ENCODE measurements around the gene TRNAU1AP.
"Not testable (repeated sequence)": the region's sequence is repeated elsewhere in the genome, so short reads cannot be mapped to it uniquely, and the experiment has no call there.

TRNAU1AP gene

DNA sequence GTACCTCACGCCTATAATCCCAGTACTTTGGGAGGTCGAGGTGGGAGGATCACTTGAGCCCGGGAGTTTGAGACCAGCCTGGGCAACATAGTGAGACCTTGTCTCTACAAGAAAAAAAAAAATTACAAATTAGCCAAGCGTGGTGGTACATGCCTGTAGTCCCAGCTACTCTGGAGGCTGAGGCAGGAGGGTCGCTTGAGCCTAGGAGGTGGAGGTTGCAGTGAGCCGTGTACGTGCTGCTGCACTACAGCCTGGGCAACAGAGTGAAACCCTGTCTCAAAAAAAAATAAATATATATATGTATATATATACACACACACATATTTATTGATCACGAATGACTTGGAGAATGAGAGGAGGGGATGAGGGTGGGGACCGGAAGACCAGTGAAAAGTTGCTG lies 30.3 kb upstream of the TRNAU1AP start:
- DNase-seq, result not testable (repeated sequence)

DNA sequence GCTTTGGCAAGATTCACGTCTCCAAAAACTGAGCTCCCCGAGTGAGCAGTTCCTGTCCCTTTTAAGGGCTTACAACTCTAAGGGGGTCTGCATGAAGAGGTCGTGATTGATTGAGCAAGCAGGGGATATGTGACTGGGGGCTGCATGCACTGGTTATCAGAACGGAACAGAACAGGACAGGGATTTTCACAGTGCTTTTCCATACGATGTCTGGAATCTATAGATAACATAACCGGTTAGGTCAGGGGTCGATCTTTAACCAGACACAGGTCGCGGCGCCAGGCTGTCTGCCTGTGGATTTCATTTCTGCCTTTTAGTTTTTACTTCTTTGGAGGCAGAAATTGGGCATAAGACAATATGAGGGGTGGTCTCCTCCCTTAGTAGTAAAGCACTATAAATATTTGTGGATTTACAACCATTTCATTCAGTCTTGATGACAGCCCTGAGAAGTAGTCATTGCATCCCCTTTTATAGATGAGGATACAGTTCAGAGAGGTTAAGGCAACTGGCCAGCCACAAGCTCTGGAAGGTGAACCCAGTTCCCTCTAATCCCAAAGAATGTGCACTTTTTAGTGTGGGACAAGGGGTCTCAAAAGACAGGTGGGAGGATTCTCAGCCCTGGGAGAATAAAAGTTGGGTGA lies 27.8 kb upstream of the TRNAU1AP start:
- not testable (repeated sequence) for DNase-seq

DNA sequence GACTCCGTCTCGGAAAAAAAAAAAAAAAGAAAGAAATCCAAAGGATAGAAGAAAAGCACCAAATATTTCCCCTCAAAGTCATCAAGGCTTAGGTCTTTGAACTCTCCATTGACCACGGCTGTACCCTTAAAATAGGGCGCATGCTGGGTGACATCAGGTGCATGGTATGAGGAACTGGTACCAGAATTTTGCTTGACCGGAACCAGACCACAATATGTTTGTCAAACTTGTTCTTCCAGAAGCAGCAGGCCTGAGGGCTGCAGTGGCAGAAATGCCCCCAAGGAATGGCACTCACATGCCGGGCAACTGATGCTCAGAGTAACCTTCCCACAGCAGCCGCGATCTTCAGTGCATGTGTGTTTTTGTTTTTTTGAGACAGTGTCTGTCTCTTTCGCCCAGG lies 26.0 kb upstream of the TRNAU1AP start:
- no peak for DNase-seq

DNA sequence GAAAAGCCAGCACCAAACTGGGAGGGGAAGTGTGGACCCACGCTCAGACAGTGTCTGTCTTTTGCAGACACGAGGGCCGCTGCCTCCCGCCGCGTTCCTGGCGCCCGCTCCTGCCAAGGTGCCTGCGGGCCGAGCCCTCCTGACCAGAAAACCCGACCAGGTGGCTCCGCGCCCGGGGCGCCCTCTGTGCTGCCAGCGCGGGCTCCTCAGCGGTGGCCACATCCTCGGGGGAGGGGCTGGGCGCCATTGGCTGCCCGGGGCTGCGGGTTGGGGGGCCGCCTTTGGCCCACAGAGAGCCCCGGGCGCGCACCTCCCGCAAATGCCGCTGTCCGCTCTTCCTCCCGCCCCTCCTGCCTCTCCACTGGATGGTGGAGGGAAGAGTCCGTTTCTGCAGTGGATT lies 22.4 kb upstream of the TRNAU1AP start:
- no peak for DNase-seq

DNA sequence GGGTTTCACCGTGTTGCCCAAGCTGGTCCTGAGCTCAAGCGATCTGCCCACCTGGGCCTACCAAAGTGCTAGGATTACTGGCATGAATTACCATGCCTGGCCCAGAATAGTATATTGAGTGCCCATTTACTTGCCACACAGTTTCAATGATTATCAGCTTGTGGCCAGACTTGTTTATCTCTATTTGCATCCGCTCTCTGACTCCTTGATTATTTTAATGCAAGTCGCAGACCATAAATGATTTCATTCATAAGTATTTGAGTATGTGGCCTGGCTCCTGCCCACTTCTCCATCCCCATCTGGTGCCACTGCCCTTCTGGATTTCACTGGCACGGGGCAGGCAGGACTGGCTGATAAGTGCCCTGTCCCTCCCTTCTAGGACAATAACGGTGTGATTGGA lies 18.2 kb upstream of the TRNAU1AP start:
- no peak for DNase-seq

DNA sequence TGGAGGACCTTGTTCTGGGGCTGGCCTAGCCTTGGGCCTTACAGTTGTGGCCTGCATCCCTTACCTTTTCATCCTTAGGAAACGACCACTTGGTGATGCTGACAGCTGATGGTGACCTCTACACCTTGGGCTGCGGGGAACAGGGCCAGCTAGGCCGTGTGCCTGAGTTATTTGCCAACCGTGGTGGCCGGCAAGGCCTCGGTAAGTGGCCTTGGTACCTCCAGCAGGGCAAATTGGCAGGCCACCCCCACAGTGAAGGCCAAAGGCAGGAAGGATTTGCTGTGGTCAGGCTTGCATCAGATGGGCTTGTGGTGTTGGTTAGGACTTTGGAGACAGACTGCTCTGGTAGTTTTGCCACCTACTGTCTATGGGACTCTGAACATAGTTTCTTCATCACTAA lies 17.7 kb upstream of the TRNAU1AP start:
- DNase-seq, result no peak

DNA sequence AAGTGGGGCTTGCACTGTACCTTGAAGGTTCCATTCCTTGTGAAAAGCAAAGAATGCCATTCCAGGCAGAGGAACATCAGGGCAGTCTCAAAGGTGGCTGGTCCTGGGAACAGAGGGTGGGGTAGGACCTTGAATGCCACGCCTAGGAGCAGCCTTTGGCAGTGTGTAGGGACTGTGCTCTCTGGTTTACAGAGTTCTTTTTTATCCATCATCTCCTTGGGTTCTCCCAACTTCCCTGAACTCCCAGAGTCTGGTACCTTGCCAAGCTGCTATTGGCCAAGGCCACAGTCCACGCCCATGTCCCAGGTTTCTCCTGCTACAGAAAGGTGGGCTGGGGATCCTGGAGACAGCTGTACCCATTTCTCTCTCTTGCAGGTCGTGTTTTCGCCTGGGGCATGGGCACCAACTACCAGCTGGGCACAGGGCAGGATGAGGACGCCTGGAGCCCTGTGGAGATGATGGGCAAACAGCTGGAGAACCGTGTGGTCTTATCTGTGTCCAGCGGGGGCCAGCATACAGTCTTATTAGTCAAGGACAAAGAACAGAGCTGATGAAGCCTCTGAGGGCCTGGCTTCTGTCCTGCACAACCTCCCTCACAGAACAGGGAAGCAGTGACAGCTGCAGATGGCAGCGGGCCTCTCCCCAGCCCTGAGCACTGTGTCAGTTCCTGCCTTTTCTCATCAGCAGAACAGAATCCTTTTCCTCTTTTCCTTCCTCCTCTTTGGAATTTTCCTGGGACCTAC lies 15.3 kb upstream of the TRNAU1AP start:
- DNase-seq, result no peak

DNA sequence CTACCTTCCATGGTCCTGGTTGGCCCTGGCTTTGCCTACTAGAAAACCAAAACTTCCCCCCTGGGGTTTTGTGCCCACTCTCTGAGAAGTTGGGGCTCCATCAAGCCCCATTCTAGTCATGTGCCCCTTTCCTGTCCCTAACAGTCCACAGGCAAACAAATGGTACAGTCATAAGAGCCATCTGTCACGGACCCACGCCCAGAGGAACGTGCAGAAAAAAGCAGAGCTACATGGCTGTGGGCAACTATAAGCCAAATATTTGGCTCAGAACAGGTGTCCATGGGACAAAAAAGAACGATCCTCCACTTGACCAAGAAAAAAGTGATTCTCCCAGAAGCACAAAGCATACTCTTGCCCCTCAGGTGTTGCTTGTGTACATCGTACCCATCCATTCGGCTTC lies 14.6 kb upstream of the TRNAU1AP start:
- no peak for DNase-seq

DNA sequence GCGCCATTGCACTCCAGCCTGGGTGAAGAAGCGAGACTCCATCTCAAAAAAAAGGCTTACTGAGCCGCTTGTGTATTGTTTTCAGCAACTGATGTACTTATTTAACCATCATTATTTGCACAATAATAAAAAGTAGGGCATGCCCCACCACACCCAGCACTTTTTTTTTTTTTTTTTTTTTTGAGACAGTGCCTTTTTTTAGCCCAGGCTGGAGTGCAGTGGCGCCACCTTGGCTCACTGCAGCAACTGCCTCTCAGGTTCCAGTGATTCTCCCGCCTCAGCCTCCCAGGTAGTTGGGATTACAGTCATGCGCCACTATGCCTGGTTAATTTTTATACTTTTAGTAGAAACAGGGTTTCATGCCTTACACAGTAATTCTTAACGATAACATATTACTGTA lies 12.2 kb upstream of the TRNAU1AP start:
- DNase-seq, result no peak

DNA sequence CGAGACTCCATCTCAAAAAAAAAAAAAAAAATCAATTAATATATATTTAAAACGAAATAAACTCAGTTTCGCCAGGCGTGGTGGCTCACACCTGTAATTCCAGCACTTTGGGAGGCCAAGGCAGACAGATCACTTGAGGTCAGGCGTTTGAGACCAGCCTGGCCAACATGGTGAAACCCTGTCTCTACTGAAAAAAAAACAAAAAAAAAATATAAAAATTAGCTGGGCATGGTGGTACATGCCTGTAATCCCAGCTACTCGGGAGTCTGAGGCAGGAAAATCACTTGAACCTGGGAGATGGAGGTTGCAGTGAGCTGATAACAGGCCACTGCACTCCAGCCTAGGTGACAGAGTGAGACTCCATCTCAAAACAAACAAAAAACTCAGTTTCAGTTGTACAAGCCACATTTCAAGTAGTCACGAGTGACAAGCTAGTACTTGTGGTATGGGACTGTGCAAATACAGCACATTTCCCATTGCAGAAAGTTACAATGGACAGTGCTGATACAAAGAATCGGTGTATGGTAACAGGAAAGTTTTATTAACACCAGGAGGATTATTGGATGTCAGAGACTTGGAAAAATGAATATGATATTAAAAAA lies 11.4 kb upstream of the TRNAU1AP start:
- not testable (repeated sequence) for DNase-seq

DNA sequence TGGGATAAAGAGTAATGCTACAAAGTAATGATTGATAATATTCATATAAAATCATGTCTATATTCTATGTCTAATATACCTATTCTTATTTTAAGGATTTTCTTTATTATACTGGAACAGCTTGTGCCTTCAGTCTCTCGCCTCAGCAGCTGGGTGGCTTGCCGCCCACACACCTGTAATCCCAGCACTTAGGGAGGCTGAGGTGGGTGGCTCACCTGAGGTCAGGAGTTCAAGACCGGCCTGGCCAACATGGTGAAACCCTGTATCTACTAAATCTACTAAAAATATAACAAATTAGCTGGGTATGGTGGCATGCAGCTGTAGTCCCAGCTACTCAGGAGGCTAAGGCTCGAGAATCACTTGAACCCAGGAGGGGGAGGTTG lies 7.6 kb upstream of the TRNAU1AP start:
- DNase-seq, result no peak

DNA sequence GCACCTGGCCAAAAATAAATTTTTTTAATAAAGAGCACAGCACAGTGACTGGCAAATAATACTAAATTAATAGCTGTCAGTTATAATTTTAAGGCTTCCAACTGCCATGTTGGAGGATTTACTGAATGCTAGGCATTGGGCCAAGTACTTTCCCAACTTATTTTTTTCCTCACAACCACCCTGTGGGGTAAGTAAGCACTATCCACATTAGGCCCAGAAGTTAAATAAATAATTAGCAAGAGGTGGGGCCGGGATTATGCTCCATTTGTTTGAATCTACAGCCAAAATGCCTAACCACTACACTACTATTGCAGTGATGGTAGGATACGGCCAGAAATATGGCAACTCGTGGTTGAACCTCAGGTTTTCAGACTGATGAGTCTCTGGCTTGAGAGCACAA lies 4.6 kb upstream of the TRNAU1AP start:
- no peak for DNase-seq

DNA sequence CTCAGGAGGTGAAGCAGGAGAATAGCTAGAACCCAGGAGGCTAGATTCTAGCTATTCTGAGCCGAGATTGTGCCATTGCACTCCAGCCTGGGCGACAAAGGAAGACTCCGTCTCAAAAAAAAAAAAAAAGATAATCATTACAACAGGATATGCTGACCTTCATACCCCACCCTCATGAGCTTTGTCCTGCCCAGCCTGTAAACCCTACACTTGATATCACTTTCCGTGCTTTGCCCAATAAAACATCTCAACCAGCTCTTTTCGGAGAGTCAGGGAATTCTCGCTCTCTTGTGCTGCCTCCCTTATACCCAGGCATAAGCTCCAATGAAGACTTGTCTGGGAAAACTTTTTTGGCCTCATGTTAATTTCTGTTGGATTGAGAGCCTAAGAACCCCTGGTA lies 1.5 kb upstream of the TRNAU1AP start:
- no peak for DNase-seq

DNA sequence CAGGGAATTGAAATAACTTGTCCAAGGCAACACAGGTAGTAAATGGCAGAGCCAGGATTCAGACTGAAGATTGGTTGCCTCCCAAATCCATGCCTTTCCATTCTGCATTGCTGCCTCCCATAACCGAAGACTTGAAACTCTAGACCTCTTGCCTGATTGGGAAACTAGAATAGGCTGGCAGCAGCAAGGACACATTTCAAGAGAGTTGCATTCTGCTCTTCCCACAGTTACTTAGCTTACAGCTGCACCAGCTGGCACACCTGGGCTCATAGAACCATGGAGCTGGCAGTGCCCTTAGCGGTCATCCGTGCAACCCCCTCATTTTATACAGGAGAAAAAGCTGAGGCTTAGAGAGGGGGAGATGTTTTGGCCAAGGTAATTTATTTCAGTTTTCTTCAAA lies 8.0 kb downstream of the TRNAU1AP start:
- no peak for DNase-seq

DNA sequence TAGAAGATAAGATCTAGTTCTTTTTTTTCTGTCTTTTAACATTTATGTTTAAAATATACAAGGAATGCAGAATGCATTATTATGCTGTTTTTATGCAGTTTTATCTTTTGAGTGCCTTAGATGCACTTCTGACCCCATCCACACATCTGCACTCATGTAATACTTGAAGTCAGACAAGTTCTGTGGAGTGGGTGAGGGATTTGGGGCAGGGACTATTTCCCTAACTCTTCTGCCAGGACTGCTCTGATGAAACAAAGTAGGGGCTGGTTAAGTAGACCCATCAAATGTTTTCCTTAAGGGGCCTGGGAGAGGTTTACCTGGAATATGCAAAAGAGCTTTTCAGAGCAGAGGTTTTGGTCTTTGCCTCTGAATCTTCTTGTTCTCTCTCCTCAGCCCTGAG lies 11.4 kb downstream of the TRNAU1AP start:
- no peak for DNase-seq

DNA sequence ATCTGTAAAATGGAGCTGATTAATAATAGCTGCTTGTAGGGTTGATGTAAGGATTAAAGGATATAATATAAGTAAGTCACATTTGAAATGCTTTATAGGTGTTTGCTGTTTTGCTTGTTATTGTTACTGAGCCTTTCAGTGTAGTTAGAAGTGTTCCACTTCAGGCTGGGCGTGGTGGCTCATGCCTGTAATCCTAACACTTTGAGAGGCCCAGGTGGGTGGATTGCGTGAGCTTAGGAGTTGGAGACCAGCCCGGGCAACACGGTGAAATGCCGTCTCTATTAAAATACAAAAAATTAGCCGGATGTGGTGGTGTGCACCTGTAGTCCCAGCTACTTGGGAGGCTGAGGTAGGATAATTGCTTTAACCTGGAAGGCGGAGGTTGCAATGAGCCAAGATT lies 12.2 kb downstream of the TRNAU1AP start:
- DNase-seq, result no peak

DNA sequence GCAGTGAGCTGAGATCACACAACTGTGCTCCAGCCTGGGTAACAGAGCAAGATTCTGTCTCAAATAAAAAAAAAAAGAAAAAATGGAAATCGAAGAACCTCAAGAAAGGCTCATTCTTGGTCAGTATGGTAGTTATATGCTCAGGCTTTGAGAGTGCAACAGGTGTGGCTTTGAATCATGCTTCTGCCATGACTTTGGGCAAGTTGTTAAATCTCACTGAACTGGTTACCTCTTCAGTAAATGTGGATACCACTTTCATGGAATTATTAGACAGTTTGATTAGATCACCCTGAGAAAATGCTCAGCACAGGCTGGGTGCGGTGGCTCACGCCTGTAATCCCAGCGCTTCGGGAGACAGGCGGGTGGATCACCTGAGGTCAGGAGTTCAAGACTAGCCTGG lies 12.8 kb downstream of the TRNAU1AP start:
- DNase-seq, result no peak

DNA sequence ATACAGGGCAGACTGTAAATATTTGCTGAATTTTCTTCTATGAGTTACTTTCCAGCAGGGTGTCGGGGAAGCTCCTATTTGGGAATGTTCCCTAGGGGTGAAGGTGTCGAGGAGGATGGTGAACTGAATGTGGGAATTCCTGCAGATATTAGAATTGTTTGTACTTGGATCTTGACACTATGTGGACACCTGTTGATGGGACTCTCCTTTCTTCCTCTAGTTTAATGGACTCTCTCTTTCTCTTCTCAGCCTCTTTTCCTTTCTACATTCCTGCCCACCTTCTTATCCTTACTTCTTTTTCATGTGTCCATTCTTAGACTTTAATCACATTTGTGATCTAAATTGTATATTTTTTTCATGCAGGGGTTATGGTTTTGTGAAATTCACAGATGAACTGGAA lies 14.0 kb downstream of the TRNAU1AP start:
- DNase-seq, result no peak

DNA sequence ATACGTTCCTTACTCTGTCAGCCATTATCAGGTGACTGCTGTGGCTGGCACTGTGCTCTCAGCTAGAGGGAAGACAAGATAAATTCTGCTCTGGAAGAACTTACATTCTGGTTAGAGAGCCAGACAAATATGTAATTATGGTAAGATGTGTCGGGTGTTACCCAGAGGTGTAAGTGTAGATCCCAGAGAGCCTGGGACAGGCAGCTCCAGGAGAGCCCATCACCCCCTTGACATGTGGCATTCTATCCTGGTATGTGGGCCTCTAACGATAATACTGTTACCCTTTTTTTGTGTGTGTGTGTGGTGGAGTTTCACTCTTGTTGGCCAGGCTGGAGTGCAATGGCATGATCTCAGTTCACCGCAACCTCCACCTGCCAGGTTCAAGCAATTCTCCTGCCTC lies 19.0 kb downstream of the TRNAU1AP start:
- no peak for DNase-seq

DNA sequence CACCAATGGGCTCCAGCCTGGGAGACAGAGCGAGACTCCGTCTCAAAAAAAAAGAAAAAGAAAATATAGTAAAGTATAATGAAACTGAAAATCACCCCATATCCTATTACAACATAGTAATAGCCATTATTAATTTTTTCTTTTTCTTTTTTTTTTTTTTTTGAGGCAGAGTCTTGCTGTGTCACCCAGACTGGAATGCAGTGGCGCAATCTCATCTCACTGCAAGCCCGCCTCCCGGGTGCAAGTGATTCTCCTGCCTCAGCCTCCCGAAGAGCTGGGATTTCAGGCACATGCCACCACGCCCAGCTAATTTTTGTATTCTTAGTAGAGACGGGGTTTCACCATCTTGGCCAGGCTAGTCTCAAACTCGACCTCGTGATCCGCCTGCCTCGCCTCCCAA lies 20.0 kb downstream of the TRNAU1AP start:
- not testable (repeated sequence) for DNase-seq

DNA sequence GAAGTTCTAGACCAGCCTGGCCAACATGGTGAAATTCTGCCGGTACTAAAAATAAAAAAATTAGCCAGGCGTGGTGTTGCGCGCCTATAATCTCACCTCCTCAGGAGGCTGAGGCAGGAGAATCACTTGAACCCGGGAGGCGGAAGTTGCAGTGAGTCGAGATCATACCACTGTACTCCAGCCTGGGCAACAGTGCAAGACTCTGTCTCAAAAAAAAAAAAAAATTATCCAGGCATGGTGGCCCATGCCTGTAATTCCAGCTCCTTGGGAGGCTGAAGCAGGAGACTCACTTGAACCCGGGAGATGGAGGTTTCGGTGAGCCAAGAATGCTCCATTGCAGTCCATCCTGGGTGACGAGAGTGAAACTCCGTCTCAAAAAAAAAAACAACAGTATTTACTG lies 20.7 kb downstream of the TRNAU1AP start:
- no peak for DNase-seq

DNA sequence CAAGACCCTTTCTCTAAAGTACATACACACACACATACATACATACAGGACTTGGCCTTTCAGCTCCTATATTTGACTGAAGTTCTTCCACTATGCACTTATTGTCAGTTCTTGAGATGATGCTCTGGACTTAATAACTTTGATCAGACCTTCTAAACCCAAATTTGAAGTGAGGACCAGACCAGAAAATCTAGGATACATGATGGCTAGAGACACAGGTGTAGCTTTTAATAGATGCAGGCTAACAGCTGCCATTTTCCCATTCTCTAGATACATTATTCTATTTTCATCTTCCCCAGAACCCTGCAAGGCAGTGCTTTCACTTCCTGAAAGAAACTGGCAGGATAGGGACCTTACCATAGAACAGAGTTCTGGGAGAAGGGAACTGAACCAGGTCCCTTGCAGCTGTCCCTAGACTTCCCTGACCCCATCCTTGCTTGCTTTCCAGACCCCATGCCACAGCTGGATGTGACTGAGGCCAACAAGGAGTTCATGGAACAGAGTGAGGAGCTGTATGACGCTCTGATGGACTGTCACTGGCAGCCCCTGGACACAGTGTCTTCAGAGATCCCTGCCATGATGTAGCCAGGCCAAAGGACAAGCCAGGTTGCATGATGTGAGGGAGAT lies 24.3 kb downstream of the TRNAU1AP start:
- DNase-seq, result no peak

DNA sequence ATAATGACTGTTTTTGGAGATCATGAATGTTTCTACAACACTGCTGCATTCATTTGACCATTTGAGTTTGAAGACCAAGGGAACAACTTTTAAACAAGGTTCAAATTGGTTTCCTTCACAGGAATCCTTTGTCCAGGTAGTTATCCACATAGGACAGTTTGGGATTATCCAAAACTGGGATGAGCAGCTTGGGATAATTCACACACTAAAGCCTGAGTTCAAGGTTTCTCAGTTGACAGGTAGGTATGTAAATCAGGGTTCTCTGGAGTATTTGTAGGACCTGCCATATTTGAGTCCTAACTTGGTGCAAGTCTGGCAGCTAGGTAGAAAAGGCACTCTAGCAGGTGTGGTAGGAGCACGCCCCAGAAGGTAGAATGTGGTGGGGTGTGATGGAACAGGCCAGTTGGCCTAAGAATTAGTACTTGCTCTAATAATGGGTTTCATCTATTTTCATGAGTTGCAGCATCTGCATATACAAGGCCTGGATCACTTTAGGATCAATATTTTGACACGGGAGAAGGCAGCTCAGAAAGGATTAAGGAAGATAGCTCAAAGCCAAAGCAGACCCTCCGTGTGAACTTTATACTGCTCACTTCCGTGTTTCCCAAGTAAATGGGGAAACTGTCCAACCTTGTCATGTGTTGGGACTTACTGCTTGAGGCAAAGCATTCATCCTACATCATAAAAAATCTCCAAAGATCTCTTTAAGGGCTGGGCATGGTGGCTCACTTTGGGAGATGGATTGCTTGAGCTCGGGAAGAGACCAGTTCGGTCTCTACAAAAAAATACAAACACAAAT lies 25.1 kb downstream of the TRNAU1AP start:
- no peak for DNase-seq

All from SW 1271 (cell line).